Urinary bladder (tissue), 4 donors: ENCODE results near the gene GABRB1. TPM values are rescaled to one million over a fixed set of nuclear protein-coding genes. Genes with fewer than 3 reads are reported as not detected.

Source experiments
- DNase-seq: peaks from one replicate; pipeline ENCODE4 v3.0.0-alpha.2; 2015; ENCODE audit errors: extremely low spot score
- H3K27ac ChIP-seq: one replicate; pipeline ENCODE4 v1.5.1; 2013; ENCODE audit warnings: low read depth, mild to moderate bottlenecking, moderate library complexity
- H3K36me3 ChIP-seq: one replicate; pipeline ENCODE4 v1.6.1; 2013; ENCODE audit warnings: mild to moderate bottlenecking, moderate library complexity; ENCODE audit not compliant: insufficient read depth
- H3K4me1 ChIP-seq: one replicate; pipeline ENCODE4 v1.6.1; 2013; ENCODE audit warnings: mild to moderate bottlenecking, moderate library complexity; ENCODE audit not compliant: insufficient read depth
- H3K4me3 ChIP-seq: one replicate; pipeline ENCODE4 v1.5.1; 2013; ENCODE audit warnings: low read depth, low read length
- WGBS: extraction: QIAGEN DNeasy Blood & Tissue Kit; methylation state at CpG from one replicate; pipeline ENCODE4 v1.1.7; 2013; 5-methylcytosine and 5-hydroxymethylcytosine counted together
- polyA plus RNA-seq: library from polyadenylated mRNA; stranded (reverse); fragments of 200-250 nt; gene quantifications from one replicate; pipeline ENCODE4 v1.2.3, GENCODE V29; 2013
- total RNA-seq: library from RNA; depleted of rRNA; stranded (reverse); fragments of >200 nt; gene quantifications from one replicate; pipeline ENCODE4 v1.2.3, GENCODE V29; 2014
- donor health status: healthy with polysubstance abuse.
- donor health status: healthy.

Gene GABRB1
- total and polyA plus RNA-seq, 2 donors = 0.79 TPM; not detected in 1

GRCh38 chr4:47217291-47217690 lies 185.9 kb downstream of the GABRB1 start:
- Histone ChIP-seq H3K4me3 (no peak overlapping the region), H3K4me1 (no peaks in the 10 kb centered on the region), H3K27ac (no peak overlapping the region), H3K36me3 (no peaks in the 10 kb centered on the region)
- DNase-seq = no peak
- 72% methylated on average over 1 of the region's 1 CpG for whole genome bisulfite sequencing

DNA sequence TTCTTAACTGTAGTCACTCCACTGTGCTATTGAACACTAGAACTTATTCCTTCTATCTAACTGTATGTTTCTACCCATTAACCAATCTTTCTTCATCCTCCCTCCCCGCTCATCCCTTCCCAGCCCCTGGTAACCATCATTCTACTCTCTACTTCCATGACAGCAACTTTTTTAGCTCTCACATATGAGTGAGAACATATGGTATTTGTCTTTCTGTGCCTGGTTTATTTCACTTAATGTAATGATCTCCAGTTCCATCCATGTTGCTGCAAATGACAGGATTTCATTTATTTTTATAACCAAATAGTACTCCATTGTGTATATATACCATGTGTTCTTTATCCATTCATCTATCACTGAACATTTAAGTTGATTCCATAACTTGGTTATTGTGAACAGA lies 186.5 kb downstream of the GABRB1 start:
- no peaks in the 10 kb centered on the region for H3K4me1 ChIP-seq
- H3K27ac ChIP-seq = no peak overlapping the region
- 63% methylated on average over 1 of the region's 1 CpG for WGBS
- no peaks in the 10 kb centered on the region for H3K36me3 ChIP-seq
- DNase-seq = no peak
- H3K4me3 ChIP-seq = no peak overlapping the region

- no peak for DNase-seq
- Histone ChIP-seq H3K27ac (no peak overlapping the region), H3K4me1 (no peaks in the 10 kb centered on the region), H3K4me3 (no peak overlapping the region), H3K36me3 (no peaks in the 10 kb centered on the region)
- WGBS = 78% methylated on average over 1 of the region's 1 CpG
These were observed 187.3 kb downstream of the GABRB1 start for GRCh38 chr4:47218631-47219030.

DNA sequence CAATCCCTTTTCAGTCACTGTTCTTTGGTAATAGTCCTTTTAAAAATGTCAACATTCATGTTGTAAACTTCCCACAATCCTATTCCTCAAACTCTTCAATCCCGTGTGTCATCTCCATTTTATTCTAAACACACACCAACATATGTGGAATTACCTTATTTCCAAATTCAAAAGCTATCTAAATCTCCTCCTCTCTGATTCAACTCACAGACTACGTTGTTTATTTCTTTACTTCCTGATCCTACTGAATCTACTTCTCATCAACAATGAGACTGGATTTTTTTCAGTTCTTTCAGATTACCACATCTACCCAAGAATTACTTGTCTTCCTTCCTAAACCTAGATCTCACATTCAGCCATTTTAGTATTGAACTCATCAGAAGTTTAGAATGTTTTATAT lies 188.2 kb downstream of the GABRB1 start:
- Histone ChIP-seq H3K36me3 (no peaks in the 10 kb centered on the region), H3K4me3 (no peak overlapping the region), H3K27ac (no peak overlapping the region), H3K4me1 (no peaks in the 10 kb centered on the region)
- 55% methylated on average over 2 of the region's 2 CpGs for WGBS
- DNase-seq = no peak

- no peaks in the 10 kb centered on the region for H3K36me3 ChIP-seq
- H3K4me1 ChIP-seq = no peaks in the 10 kb centered on the region
- 66% methylated on average over 2 of the region's 2 CpGs for WGBS
- H3K4me3 ChIP-seq = no peak overlapping the region
- H3K27ac ChIP-seq = no peak overlapping the region
- DNase-seq = no peak
These were observed 190.4 kb downstream of the GABRB1 start for GRCh38 chr4:47221721-47222120.

DNA sequence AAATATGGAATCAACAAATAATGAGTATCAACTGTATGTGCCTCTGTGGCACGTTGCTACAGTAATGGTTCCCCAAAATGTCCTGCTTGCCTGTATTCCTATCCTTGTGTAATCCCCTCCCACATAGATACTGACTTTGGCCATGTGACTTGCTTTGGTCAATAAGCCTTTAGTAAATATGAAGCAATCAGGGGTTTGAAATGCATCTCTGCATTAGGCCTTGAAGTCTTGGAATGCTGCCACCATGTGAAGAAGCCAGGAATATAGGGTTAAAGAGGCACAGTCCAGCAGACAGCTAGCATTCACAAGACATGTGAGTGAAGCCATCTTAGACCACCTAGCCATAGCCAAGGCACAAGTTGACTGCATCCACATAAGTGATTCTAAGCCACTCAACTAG lies 190.9 kb downstream of the GABRB1 start:
- no peaks in the 10 kb centered on the region for H3K36me3 ChIP-seq
- WGBS = 89% methylated on average over 1 of the region's 1 CpG
- no peak overlapping the region for H3K4me3 ChIP-seq
- DNase-seq = no peak
- no peak overlapping the region for H3K27ac ChIP-seq
- H3K4me1 ChIP-seq = no peaks in the 10 kb centered on the region

- Histone ChIP-seq H3K27ac (no peak overlapping the region), H3K36me3 (no peaks in the 10 kb centered on the region), H3K4me3 (no peak overlapping the region), H3K4me1 (no peaks in the 10 kb centered on the region)
- no peak for DNase-seq
These were observed 193.0 kb downstream of the GABRB1 start for GRCh38 chr4:47224361-47224760.

- Histone ChIP-seq H3K4me3 (no peak overlapping the region), H3K27ac (no peak overlapping the region), H3K4me1 (no peaks in the 10 kb centered on the region), H3K36me3 (no peaks in the 10 kb centered on the region)
- 34% methylated on average over 2 of the region's 2 CpGs for WGBS
- DNase-seq = no peak
These were observed 204.4 kb downstream of the GABRB1 start for GRCh38 chr4:47235721-47236120.

GRCh38 chr4:47238667-47239066 lies 207.3 kb downstream of the GABRB1 start:
- Histone ChIP-seq H3K27ac (no peak overlapping the region), H3K36me3 (no peaks in the 10 kb centered on the region), H3K4me3 (no peak overlapping the region), H3K4me1 (no peaks in the 10 kb centered on the region)
- no peak for DNase-seq
- 60% methylated on average over 1 of the region's 1 CpG for WGBS

GRCh38 chr4:47239649-47240048 lies 208.3 kb downstream of the GABRB1 start:
- 70% methylated on average over 4 of the region's 4 CpGs for WGBS
- H3K4me1 ChIP-seq = no peaks in the 10 kb centered on the region
- no peak overlapping the region for H3K27ac ChIP-seq
- no peaks in the 10 kb centered on the region for H3K36me3 ChIP-seq
- no peak overlapping the region for H3K4me3 ChIP-seq
- DNase-seq = no peak

DNA sequence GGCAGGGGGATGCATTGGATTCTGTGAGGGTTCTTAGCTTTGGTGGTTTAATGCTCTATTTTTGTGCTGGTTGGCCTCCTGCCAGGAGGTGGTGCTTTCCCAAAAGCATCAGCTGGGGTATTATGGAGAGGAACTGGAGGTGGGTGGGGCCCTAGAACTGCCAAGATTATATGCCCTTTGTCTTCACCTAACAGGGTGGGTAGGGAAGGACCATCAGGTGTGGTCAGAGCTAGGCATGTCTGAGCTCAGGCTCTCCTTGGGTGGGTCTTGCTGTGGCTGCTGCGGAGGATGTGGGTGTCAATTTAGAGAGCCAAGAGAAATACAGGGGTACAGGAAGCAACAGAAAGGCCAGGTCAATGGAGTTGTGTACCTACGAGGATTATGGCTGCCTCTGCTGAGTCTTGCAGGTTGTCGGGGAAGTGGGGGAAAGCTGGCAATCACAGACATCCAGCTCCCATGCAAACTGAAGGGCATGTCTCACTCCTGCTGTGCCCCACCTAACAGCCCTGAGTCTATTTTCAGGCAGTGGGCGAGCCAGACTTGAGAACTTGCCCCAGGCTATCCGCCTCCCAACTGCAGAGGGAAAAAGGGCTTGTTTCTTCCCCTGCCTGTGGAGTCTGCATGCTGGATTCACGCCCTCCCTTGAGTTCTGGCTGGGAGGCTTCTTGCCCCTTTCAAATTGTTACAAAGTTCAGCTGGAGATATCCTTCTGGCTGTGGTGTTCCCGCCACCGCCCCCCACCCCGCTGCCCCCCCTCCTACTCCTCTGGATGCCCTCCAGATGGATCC lies 220.2 kb downstream of the GABRB1 start:
- DNase-seq = no peak
- no peaks in the 10 kb centered on the region for H3K36me3 ChIP-seq
- H3K4me1 ChIP-seq = no peaks in the 10 kb centered on the region
- no peak overlapping the region for H3K27ac ChIP-seq
- 78% methylated on average over 9 of the region's 9 CpGs for WGBS
- no peak overlapping the region for H3K4me3 ChIP-seq

DNA sequence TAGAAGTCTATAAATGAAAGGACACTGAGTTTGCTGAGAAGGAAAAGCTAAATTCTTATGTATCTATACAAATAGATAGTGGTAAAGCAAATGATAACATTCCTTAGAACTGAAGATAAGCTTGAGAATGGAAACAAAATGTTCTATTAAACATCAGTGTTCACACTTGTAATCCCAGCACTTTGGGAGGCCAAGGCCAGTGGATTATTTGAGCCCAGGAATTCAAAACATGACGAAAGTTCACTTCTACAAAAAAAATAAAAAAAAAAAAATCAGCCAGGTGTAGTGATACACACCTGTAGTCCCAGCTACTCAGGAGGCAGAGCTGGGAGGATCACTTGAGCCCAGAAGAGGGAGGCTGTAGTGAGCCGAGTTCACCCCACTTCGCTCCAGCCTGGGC lies 232.4 kb downstream of the GABRB1 start:
- DNase-seq = no peak
- H3K4me3 ChIP-seq = no peak overlapping the region
- WGBS = 81% methylated on average over 3 of the region's 3 CpGs
- no peak overlapping the region for H3K27ac ChIP-seq
- H3K4me1 ChIP-seq = no peaks in the 10 kb centered on the region
- H3K36me3 ChIP-seq = no peaks in the 10 kb centered on the region

- WGBS = 17% methylated on average over 2 of the region's 2 CpGs
These were observed 239.0 kb downstream of the GABRB1 start for GRCh38 chr4:47270201-47270888.

DNA sequence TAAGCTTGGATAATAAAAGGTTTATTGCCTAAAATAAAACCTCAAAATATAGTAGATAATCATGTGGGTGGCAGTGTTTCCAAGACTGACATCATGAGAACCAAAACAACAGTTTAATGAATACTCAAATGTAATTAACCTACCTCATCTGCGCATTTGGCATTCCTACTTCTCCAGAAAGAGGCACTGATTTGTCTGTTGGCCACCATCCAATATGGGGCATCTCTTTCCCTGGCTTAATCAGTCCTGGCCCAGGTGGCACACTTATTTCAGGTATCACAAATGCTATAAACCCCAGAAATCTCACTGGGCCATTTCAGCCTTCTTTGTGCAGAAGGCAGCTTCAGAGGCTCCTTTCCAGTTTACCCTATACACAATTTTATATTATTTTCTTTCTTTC lies 239.9 kb downstream of the GABRB1 start:
- Histone ChIP-seq H3K4me3 (no peak overlapping the region), H3K4me1 (no peaks in the 10 kb centered on the region), H3K27ac (no peak overlapping the region), H3K36me3 (no peaks in the 10 kb centered on the region)
- 75% methylated on average over 1 of the region's 1 CpG for WGBS
- DNase-seq = no peak

More at GRCh38 chr4:47270201-47270888, 239.0 kb downstream of the GABRB1 start:
- DNase-seq = no peak
- Histone ChIP-seq H3K27ac (no peak overlapping the region), H3K36me3 (no peaks in the 10 kb centered on the region), H3K4me1 (no peaks in the 10 kb centered on the region), H3K4me3 (no peak overlapping the region)
